Ishikawa (cell line): ENCODE results near the gene RPRD1B.

ENCODE experiments used
- CEBPB ChIP-seq: IDR thresholded peaks from 2 replicates; pipeline ENCODE4 v1.6.1; 2012
- CREB1 ChIP-seq: IDR thresholded peaks from 2 replicates; pipeline ENCODE4 v1.6.1; 2012; ENCODE audit warnings: low read depth
- EGR1 ChIP-seq: IDR thresholded peaks from 2 replicates; pipeline ENCODE4 v1.6.1; 2012
- EP300 ChIP-seq: IDR thresholded peaks from 2 replicates; pipeline ENCODE4 v1.6.1; 2012; ENCODE audit warnings: borderline replicate concordance
- FOXM1 ChIP-seq: IDR thresholded peaks from 2 replicates; pipeline ENCODE4 v1.6.1; 2012; ENCODE audit warnings: low read depth, borderline replicate concordance
- NFIC ChIP-seq: IDR thresholded peaks from 2 replicates; pipeline ENCODE4 v1.6.1; 2012
- RAD21 ChIP-seq: IDR thresholded peaks from 2 replicates; pipeline ENCODE4 v1.6.1; 2012; ENCODE audit warnings: low read depth
- TAF1 ChIP-seq: IDR thresholded peaks from 2 replicates; pipeline ENCODE4 v1.6.1; 2012; ENCODE audit warnings: low read depth, mild to moderate bottlenecking
- TCF12 ChIP-seq: IDR thresholded peaks from 2 replicates; pipeline ENCODE4 v1.6.1; 2012; ENCODE audit warnings: low read depth
- TEAD4 ChIP-seq: IDR thresholded peaks from 2 replicates; pipeline ENCODE4 v1.6.1; 2012
- YY1 ChIP-seq: IDR thresholded peaks from 2 replicates; pipeline ENCODE4 v1.6.1; 2012; ENCODE audit warnings: low read depth
- ZBTB7A ChIP-seq: IDR thresholded peaks from 2 replicates; pipeline ENCODE4 v1.6.1; 2012; ENCODE audit warnings: low read depth
- TF ChIP-seq, protein P1 (sequence below): IDR thresholded peaks from 2 replicates; pipeline ENCODE4 v1.6.1; 2012
- TF ChIP-seq, protein P2 (sequence below): IDR thresholded peaks from 2 replicates; pipeline ENCODE4 v1.6.1; 2012
- TF ChIP-seq, protein P3 (sequence below): IDR thresholded peaks from 2 replicates; pipeline ENCODE4 v1.6.1; 2012; ENCODE audit warnings: low read depth, mild to moderate bottlenecking

RPRD1B gene

DNA sequence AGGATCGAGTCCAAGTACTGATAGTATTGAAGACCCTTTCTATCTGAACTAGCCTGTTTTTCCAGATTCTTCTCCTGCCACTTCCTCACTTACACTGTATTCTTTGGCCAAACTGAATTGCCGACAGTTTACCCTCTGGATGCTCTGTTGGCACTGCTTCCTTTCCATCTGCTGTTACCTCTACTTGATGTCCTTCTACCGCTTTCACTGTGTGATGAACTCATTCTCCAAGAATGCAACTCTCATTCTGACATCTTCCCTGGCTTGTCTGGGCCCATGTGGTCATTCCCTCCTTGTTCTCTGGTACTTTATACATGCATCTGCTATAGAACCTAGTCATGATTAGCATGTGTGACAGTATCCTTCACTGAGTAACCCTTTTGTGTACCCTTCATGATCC is 16.3 kb downstream of the RPRD1B start:
- TF ChIP-seq YY1 (no peak), TEAD4 (peak; percentile 35; the same call in 1 of the 2 replicates)

DNA sequence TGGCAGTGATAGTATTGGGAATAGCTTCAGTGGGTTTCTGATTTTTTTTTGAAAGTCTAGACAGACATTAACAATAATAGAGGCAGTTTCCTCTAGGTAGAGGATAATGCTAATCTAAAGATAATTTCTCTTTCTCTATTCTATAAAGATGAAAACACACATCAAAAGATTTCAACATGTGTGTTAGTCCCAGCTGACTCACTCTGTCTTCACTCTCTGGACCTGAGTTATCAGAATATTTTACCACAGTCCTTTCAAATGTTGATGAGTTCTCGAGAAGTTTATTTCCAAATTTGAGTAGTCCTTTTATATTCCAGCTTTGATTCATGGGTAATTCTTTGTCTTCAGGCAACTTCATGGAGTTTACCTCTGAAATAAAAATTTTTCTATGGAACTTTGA is 17.1 kb downstream of the RPRD1B start:
- no peak for TF ChIP-seq CREB1
- TF ChIP-seq, protein P1, sequence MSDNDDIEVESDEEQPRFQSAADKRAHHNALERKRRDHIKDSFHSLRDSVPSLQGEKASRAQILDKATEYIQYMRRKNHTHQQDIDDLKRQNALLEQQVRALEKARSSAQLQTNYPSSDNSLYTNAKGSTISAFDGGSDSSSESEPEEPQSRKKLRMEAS: no peak
- TF ChIP-seq, protein P2, sequence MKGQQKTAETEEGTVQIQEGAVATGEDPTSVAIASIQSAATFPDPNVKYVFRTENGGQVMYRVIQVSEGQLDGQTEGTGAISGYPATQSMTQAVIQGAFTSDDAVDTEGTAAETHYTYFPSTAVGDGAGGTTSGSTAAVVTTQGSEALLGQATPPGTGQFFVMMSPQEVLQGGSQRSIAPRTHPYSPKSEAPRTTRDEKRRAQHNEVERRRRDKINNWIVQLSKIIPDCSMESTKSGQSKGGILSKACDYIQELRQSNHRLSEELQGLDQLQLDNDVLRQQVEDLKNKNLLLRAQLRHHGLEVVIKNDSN: no peak
- TF ChIP-seq EP300: no peak
- TF ChIP-seq TEAD4: no peak
- no peak for TF ChIP-seq FOXM1
- no peak for TF ChIP-seq NFIC
- TF ChIP-seq, protein P3, sequence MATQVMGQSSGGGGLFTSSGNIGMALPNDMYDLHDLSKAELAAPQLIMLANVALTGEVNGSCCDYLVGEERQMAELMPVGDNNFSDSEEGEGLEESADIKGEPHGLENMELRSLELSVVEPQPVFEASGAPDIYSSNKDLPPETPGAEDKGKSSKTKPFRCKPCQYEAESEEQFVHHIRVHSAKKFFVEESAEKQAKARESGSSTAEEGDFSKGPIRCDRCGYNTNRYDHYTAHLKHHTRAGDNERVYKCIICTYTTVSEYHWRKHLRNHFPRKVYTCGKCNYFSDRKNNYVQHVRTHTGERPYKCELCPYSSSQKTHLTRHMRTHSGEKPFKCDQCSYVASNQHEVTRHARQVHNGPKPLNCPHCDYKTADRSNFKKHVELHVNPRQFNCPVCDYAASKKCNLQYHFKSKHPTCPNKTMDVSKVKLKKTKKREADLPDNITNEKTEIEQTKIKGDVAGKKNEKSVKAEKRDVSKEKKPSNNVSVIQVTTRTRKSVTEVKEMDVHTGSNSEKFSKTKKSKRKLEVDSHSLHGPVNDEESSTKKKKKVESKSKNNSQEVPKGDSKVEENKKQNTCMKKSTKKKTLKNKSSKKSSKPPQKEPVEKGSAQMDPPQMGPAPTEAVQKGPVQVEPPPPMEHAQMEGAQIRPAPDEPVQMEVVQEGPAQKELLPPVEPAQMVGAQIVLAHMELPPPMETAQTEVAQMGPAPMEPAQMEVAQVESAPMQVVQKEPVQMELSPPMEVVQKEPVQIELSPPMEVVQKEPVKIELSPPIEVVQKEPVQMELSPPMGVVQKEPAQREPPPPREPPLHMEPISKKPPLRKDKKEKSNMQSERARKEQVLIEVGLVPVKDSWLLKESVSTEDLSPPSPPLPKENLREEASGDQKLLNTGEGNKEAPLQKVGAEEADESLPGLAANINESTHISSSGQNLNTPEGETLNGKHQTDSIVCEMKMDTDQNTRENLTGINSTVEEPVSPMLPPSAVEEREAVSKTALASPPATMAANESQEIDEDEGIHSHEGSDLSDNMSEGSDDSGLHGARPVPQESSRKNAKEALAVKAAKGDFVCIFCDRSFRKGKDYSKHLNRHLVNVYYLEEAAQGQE: no peak
- no peak for TF ChIP-seq TCF12
- no peak for TF ChIP-seq TAF1
- TF ChIP-seq RAD21: no peak
- no peak for TF ChIP-seq YY1
- no peak for TF ChIP-seq ZBTB7A
- TF ChIP-seq EGR1: no peak
- TF ChIP-seq CEBPB: no peak

DNA sequence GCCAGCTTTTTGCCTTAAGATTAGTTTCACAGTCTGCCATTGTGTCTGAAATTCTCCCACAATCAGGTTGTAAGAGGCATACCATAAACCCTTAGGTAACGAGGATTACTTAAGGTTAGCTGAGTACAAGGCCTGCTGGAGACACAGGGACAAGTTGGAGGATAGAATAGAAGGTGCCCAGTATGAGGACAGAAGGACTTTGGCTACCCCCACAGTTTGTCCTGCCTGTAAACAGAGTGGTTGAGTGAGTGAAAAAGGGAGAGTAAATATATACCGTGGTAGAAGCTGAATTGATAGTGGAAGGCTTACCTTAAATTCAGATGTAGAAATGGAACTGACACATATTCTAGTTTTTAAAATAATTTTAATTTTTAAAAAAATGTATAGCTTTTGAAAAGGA is 19.3 kb downstream of the RPRD1B start:
- TF ChIP-seq, protein P3: no peak
- TF ChIP-seq TAF1 (no peak), NFIC (no peak), RAD21 (no peak), ZBTB7A (no peak), CEBPB (no peak), FOXM1 (no peak), TEAD4 (no peak), CREB1 (no peak)
- TF ChIP-seq, protein P1: no peak

DNA sequence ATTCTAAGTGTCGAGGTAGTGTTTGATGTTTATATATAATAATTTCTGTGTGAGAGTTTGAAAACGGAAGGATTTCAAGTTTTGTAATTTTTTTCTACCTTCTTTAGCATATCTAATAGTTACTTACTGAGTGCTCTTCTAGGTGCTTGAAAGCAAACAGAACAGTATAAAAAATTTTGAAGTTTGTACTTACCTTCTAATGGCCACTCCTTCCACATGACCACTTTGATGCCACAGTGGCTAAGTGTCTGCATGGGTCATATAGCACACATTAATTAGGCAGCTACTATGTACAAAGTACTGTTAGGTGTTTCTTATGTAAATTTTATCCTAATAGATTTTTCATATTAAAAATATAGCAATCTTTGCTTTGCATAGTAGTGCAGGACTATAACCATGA is 21.1 kb downstream of the RPRD1B start:
- TF ChIP-seq YY1 (no peak), TEAD4 (no peak), TAF1 (no peak), RAD21 (no peak), FOXM1 (no peak)
- TF ChIP-seq, protein P1: no peak

DNA sequence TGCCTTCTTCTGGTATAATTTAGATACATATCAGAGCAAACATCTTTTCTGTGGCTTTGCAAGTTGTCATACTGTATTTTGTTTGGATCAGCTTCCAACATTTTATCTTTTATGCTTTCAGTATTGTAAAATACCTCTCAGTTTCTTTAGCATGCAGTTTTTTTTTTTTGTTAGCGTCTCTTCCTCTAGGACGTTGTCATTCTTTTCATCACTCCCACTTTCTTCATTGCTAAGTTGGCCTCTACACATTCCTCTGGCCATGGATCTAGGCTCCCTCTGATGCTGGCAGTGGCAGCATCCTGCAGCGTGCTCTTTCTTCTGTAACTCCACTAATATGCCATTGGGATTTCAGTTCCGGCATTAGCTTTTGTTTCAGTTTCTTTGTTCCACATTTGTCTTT is 21.7 kb downstream of the RPRD1B start:
- TF ChIP-seq, protein P1: no peak
- TF ChIP-seq TAF1: no peak
- TF ChIP-seq EP300: no peak
- TF ChIP-seq, protein P3: no peak
- TF ChIP-seq TCF12: no peak
- TF ChIP-seq FOXM1: no peak
- no peak for TF ChIP-seq RAD21
- no peak for TF ChIP-seq NFIC
- no peak for TF ChIP-seq CREB1
- TF ChIP-seq, protein P2: no peak
- TF ChIP-seq CEBPB: no peak
